IPS-18c (cell line): Measurements from ENCODE around the gene LRFN3.

Source experiments
- H3K4me3 ChIP-seq: 2 replicates; pipeline ENCODE4 v1.7.0; 2013; ENCODE audit warnings: low read depth, mild to moderate bottlenecking, low read length, moderate library complexity; ENCODE audit not compliant: insufficient read depth
- H3K9me3 ChIP-seq: one replicate; pipeline ENCODE4 v1.6.1; 2013; ENCODE audit warnings: mild to moderate bottlenecking, low read length, moderate library complexity; ENCODE audit not compliant: control insufficient read depth, insufficient read depth

The LRFN3 gene

GRCh38 chr19:35931161-35931873, 4.9 kb upstream of the LRFN3 start:
- no peak overlapping the region; the same call in 1 of the 2 replicates for H3K4me3 ChIP-seq
- no peaks in the 10 kb centered on the region for H3K9me3 ChIP-seq

- H3K4me3 ChIP-seq: no peak overlapping the region; the same call in 1 of the 2 replicates
Observed at GRCh38 chr19:35931874-35932202, 4.3 kb upstream of the LRFN3 start.

GRCh38 chr19:35932291-35932936, 3.8 kb upstream of the LRFN3 start:
- no peak overlapping the region for H3K4me3 ChIP-seq
- H3K9me3 ChIP-seq: no peaks in the 10 kb centered on the region

More at GRCh38 chr19:35931874-35932202, 4.3 kb upstream of the LRFN3 start:
- no peaks in the 10 kb centered on the region for H3K9me3 ChIP-seq

- Histone ChIP-seq H3K9me3 (no peaks in the 10 kb centered on the region), H3K4me3 (peak overlapping the region; percentile 68)
Observed at GRCh38 chr19:35936738-35937268, 629 bp downstream of the LRFN3 start.

- Histone ChIP-seq H3K9me3 (no peaks in the 10 kb centered on the region), H3K4me3 (peak overlapping the region; percentile 68)
Observed at GRCh38 chr19:35937345-35938281, 1.4 kb downstream of the LRFN3 start.

- Histone ChIP-seq H3K9me3 (no peaks in the 10 kb centered on the region), H3K4me3 (peak overlapping the region; percentile 68; the same call in 1 of the 2 replicates)
Observed at GRCh38 chr19:35938282-35939224, 2.4 kb downstream of the LRFN3 start.

GRCh38 chr19:35939307-35940077, 3.3 kb downstream of the LRFN3 start:
- H3K9me3 ChIP-seq: no peaks in the 10 kb centered on the region

GRCh38 chr19:35940078-35940775, 4.1 kb downstream of the LRFN3 start:
- Histone ChIP-seq H3K4me3 (no peak overlapping the region), H3K9me3 (no peaks in the 10 kb centered on the region)

More at GRCh38 chr19:35939307-35940077, 3.3 kb downstream of the LRFN3 start:
- no peak overlapping the region for H3K4me3 ChIP-seq

- H3K4me3 ChIP-seq: no peak overlapping the region
Observed at GRCh38 chr19:35940839-35941238, 4.7 kb downstream of the LRFN3 start.

GRCh38 chr19:35942235-35942634, 6.1 kb downstream of the LRFN3 start:
- Histone ChIP-seq H3K9me3 (no peaks in the 10 kb centered on the region), H3K4me3 (no peak overlapping the region)

More at GRCh38 chr19:35940839-35941238, 4.7 kb downstream of the LRFN3 start:
- H3K9me3 ChIP-seq: no peaks in the 10 kb centered on the region

GRCh38 chr19:35943321-35944301, 7.4 kb downstream of the LRFN3 start:
- no peak overlapping the region for H3K4me3 ChIP-seq
- no peaks in the 10 kb centered on the region for H3K9me3 ChIP-seq

- Histone ChIP-seq H3K4me3 (no peak overlapping the region), H3K9me3 (no peaks in the 10 kb centered on the region)
Observed at GRCh38 chr19:35944556-35944955, 8.4 kb downstream of the LRFN3 start.

- Histone ChIP-seq H3K4me3 (no peak overlapping the region), H3K9me3 (no peaks in the 10 kb centered on the region)
Observed at GRCh38 chr19:35945121-35945790, 9.1 kb downstream of the LRFN3 start.

- Histone ChIP-seq H3K9me3 (no peaks in the 10 kb centered on the region), H3K4me3 (no peak overlapping the region)
Observed at GRCh38 chr19:35946203-35946602, 10.0 kb downstream of the LRFN3 start.
